ENCODE results near the gene GNA15.

DNA sequence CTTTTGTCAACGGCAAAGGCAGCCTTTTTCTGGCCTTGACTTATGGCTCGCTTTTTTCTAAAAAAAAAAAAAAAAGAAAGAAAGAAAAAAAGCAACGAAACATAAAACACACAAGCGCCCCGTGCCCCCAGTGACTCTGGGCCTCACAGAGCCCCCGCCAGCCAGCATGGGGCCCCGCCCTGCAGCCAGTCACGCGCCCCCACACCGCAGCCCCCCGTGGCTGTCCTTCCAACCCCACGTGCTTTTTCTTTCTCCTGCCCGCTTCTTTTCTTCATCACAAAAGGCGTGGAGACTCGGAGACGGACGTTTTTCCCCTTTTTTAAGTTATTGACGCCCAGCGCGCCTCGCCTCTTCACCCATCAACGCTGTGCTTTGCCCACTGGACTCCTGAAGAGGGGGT, 14.4 kb upstream of the GNA15 start:
- TF ChIP-seq, protein P1, sequence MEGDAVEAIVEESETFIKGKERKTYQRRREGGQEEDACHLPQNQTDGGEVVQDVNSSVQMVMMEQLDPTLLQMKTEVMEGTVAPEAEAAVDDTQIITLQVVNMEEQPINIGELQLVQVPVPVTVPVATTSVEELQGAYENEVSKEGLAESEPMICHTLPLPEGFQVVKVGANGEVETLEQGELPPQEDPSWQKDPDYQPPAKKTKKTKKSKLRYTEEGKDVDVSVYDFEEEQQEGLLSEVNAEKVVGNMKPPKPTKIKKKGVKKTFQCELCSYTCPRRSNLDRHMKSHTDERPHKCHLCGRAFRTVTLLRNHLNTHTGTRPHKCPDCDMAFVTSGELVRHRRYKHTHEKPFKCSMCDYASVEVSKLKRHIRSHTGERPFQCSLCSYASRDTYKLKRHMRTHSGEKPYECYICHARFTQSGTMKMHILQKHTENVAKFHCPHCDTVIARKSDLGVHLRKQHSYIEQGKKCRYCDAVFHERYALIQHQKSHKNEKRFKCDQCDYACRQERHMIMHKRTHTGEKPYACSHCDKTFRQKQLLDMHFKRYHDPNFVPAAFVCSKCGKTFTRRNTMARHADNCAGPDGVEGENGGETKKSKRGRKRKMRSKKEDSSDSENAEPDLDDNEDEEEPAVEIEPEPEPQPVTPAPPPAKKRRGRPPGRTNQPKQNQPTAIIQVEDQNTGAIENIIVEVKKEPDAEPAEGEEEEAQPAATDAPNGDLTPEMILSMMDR (IDR thresholded peaks at IDR 0.05): no peak
- TF ChIP-seq EP300 (IDR thresholded peaks at IDR 0.05) (no peak), POLR2A (IDR thresholded peaks at IDR 0.05) (no peak)

All from tibial nerve (tissue), 4 donors.